ENCODE data around the gene CMIP.

The CMIP gene

GRCh38 chr16:81442916-81443687 is 1.5 kb upstream of the CMIP start:
- Histone ChIP-seq H3K27ac (ENCODE audit: low read length) (no peak overlapping the region), H3K4me3 (ENCODE audit: low read length) (peak overlapping the region; percentile 69), H3K4me1 (ENCODE audit: insufficient read depth, low read length) (peaks cover 16% of the 10 kb centered on the region), H3K36me3 (ENCODE audit: insufficient read depth, low read depth, low read length) (no peaks in the 10 kb centered on the region), H3K9ac (ENCODE audit: low read depth, low read length) (peak overlapping the region; percentile 69; the same call in 1 of the 2 replicates), H3K9me3 (ENCODE audit: insufficient read depth, low read depth, low read length) (no peaks in the 10 kb centered on the region), H3K27me3 (ENCODE audit: insufficient read depth, low read length) (peaks cover 24% of the 10 kb centered on the region)

GRCh38 chr16:81443688-81444447 is 740 bp upstream of the CMIP start:
- Histone ChIP-seq H3K4me3 (ENCODE audit: low read length) (peak overlapping the region; percentile 69), H3K4me1 (ENCODE audit: insufficient read depth, low read length) (peaks cover 22% of the 10 kb centered on the region), H3K27me3 (ENCODE audit: insufficient read depth, low read length) (peaks cover 24% of the 10 kb centered on the region), H3K36me3 (ENCODE audit: insufficient read depth, low read depth, low read length) (no peaks in the 10 kb centered on the region), H3K27ac (ENCODE audit: low read length) (no peak overlapping the region), H3K9ac (ENCODE audit: low read depth, low read length) (peak overlapping the region; percentile 69; the same call in 1 of the 2 replicates), H3K9me3 (ENCODE audit: insufficient read depth, low read depth, low read length) (no peaks in the 10 kb centered on the region)

- peaks cover 24% of the 10 kb centered on the region for H3K27me3 ChIP-seq (ENCODE audit: insufficient read depth, low read length)
- H3K36me3 ChIP-seq (ENCODE audit: insufficient read depth, low read depth, low read length) = no peaks in the 10 kb centered on the region
- H3K4me3 ChIP-seq (ENCODE audit: low read length) = peak overlapping the region; percentile 89
- H3K27ac ChIP-seq (ENCODE audit: low read length) = peak overlapping the region; percentile 58
- peaks cover 22% of the 10 kb centered on the region for H3K4me1 ChIP-seq (ENCODE audit: insufficient read depth, low read length)
- H3K9me3 ChIP-seq (ENCODE audit: insufficient read depth, low read depth, low read length) = no peaks in the 10 kb centered on the region
- peak overlapping the region; percentile 92; the same call in 1 of the 2 replicates for H3K9ac ChIP-seq (ENCODE audit: low read depth, low read length)
Observed at GRCh38 chr16:81445143-81445961, 744 bp downstream of the CMIP start.

GRCh38 chr16:81445966-81446906 is 1.6 kb downstream of the CMIP start:
- peak overlapping the region; percentile 92 for H3K9ac ChIP-seq (ENCODE audit: low read depth, low read length)
- H3K9me3 ChIP-seq (ENCODE audit: insufficient read depth, low read depth, low read length) = no peaks in the 10 kb centered on the region
- H3K4me1 ChIP-seq (ENCODE audit: insufficient read depth, low read length) = peaks cover 24% of the 10 kb centered on the region
- no peaks in the 10 kb centered on the region for H3K36me3 ChIP-seq (ENCODE audit: insufficient read depth, low read depth, low read length)
- H3K27ac ChIP-seq (ENCODE audit: low read length) = peak overlapping the region; percentile 58
- H3K4me3 ChIP-seq (ENCODE audit: low read length) = peak overlapping the region; percentile 89
- peaks cover 24% of the 10 kb centered on the region for H3K27me3 ChIP-seq (ENCODE audit: insufficient read depth, low read length)

DNA sequence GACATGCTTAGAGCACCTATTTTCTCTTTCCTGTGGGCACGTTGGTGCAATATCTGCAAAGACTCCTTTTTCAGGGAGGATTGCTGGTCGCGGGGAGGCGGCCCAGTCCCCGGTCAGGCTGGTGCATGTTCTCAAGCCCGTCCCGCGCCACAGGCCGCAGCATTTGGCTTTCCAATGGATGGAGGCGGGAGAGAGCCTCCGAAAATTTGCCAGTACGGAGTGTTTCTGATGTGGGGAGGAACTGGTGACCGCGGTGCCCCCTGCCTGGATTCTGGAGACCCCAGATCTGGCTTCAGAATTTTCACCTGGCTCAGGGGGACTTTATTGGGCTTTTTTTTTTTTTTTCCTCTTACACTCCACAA is 2.3 kb downstream of the CMIP start:
- no peaks in the 10 kb centered on the region for H3K36me3 ChIP-seq (ENCODE audit: insufficient read depth, low read depth, low read length)
- peaks cover 22% of the 10 kb centered on the region for H3K27me3 ChIP-seq (ENCODE audit: insufficient read depth, low read length)
- H3K4me3 ChIP-seq (ENCODE audit: low read length) = peak overlapping the region; percentile 89
- H3K27ac ChIP-seq (ENCODE audit: low read length) = no peak overlapping the region
- H3K4me1 ChIP-seq (ENCODE audit: insufficient read depth, low read length) = peaks cover 31% of the 10 kb centered on the region
- H3K9me3 ChIP-seq (ENCODE audit: insufficient read depth, low read depth, low read length) = no peaks in the 10 kb centered on the region
- peak overlapping the region; percentile 92 for H3K9ac ChIP-seq (ENCODE audit: low read depth, low read length)

GRCh38 chr16:81447383-81448101 is 2.9 kb downstream of the CMIP start:
- Histone ChIP-seq H3K36me3 (ENCODE audit: insufficient read depth, low read depth, low read length) (no peaks in the 10 kb centered on the region), H3K4me3 (ENCODE audit: low read length) (peak overlapping the region; percentile 89), H3K9me3 (ENCODE audit: insufficient read depth, low read depth, low read length) (no peaks in the 10 kb centered on the region), H3K9ac (ENCODE audit: low read depth, low read length) (peak overlapping the region; percentile 92; the same call in 1 of the 2 replicates), H3K27ac (ENCODE audit: low read length) (no peak overlapping the region), H3K4me1 (ENCODE audit: insufficient read depth, low read length) (peaks cover 37% of the 10 kb centered on the region), H3K27me3 (ENCODE audit: insufficient read depth, low read length) (peaks cover 15% of the 10 kb centered on the region)

DNA sequence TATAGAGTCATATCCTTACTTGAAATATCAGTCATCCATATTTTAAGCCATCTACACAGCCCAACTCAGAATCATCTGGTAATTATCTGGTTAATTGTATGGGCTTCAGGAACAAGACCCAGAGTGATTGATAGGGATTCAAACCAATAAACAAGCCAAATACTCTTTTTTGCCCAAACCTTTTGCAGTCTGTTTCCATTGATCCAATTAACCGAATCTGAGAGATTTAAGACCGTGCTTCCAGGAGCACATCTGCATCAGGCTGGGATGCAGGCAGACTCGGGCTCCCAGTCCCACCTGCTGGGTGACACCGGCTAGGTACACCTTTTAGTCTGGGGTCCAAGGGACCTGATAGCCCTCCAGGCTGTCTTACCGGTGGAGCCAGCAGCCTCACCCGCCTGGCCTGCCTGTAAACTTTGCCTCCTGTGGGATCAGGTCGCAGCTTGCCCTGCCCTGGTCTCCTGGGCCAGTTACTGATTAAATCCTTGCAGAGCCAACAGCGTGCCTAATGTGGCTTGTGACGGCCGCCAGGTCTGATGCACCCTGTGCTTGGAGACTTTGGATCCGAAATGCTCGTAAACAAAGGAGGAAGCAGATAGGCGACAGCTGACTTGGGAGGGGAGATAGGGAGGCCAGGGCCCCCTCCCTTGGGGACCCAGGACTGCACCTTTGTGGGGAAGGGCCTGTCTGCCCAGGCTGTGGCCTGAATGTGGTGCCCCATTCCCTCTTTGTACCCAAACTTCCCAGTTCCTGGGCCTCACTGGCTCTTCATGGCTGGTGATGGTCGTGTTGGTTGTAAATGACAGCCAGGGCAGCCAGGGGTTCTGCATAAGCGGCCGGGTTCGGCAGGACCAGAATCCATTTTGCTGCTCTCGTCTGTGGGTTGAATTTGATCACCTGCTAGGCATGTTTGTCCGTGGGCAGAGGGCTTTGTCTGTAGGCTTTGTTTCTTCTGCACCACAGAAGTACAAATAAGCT is 3.8 kb downstream of the CMIP start:
- Histone ChIP-seq H3K27me3 (ENCODE audit: insufficient read depth, low read length) (peaks cover 6% of the 10 kb centered on the region), H3K36me3 (ENCODE audit: insufficient read depth, low read depth, low read length) (no peaks in the 10 kb centered on the region), H3K4me1 (ENCODE audit: insufficient read depth, low read length) (peaks cover 44% of the 10 kb centered on the region), H3K4me3 (ENCODE audit: low read length) (peak overlapping the region; percentile 89; the same call in 1 of the 2 replicates), H3K27ac (ENCODE audit: low read length) (no peak overlapping the region), H3K9me3 (ENCODE audit: insufficient read depth, low read depth, low read length) (no peaks in the 10 kb centered on the region), H3K9ac (ENCODE audit: low read depth, low read length) (no peak overlapping the region)

GRCh38 chr16:81449241-81449640 is 4.6 kb downstream of the CMIP start:
- Histone ChIP-seq H3K9ac (ENCODE audit: low read depth, low read length) (no peak overlapping the region), H3K27me3 (ENCODE audit: insufficient read depth, low read length) (no peaks in the 10 kb centered on the region)

GRCh38 chr16:81449899-81450608 is 5.4 kb downstream of the CMIP start:
- no peak overlapping the region for H3K4me3 ChIP-seq (ENCODE audit: low read length)
- H3K9ac ChIP-seq (ENCODE audit: low read depth, low read length) = no peak overlapping the region
- no peaks in the 10 kb centered on the region for H3K36me3 ChIP-seq (ENCODE audit: insufficient read depth, low read depth, low read length)
- no peaks in the 10 kb centered on the region for H3K9me3 ChIP-seq (ENCODE audit: insufficient read depth, low read depth, low read length)
- no peaks in the 10 kb centered on the region for H3K27me3 ChIP-seq (ENCODE audit: insufficient read depth, low read length)
- peaks cover 44% of the 10 kb centered on the region for H3K4me1 ChIP-seq (ENCODE audit: insufficient read depth, low read length)
- H3K27ac ChIP-seq (ENCODE audit: low read length) = no peak overlapping the region

More at GRCh38 chr16:81449241-81449640, 4.6 kb downstream of the CMIP start:
- no peak overlapping the region for H3K27ac ChIP-seq (ENCODE audit: low read length)
- H3K4me1 ChIP-seq (ENCODE audit: insufficient read depth, low read length) = peaks cover 44% of the 10 kb centered on the region
- H3K4me3 ChIP-seq (ENCODE audit: low read length) = no peak overlapping the region
- H3K9me3 ChIP-seq (ENCODE audit: insufficient read depth, low read depth, low read length) = no peaks in the 10 kb centered on the region
- no peaks in the 10 kb centered on the region for H3K36me3 ChIP-seq (ENCODE audit: insufficient read depth, low read depth, low read length)
